SK-MEL-5 (cell line): ENCODE results near the gene OR10G3. TPM values are rescaled to one million over a fixed set of nuclear protein-coding genes. Genes with fewer than 3 reads are reported as not detected.

Source experiments
- DNase-seq: peaks from one replicate; pipeline ENCODE4 v3.0.0-alpha.2; 2016; ENCODE audit warnings: low read depth, low spot score
- in situ Hi-C: cut with HindIII; loops from 2 replicates; pipeline ENCODE4 v1.10.0; 2016; ENCODE audit warnings: low sequenced_read_pairs, high pct_unique_total_duplicates, low pct_unique_long_range_greater_than_20kb
- total RNA-seq: library from RNA; depleted of rRNA; stranded (reverse); fragments of >200 nt; shearing (Covaris generic); gene quantifications from 2 replicates; pipeline ENCODE4 v1.2.3, GENCODE V29; 2014; rRNA removed

The OR10G3 gene
- total RNA-seq, 1 experiment from 2014 or later = not detected

GRCh38 chr14:21518725-21519124 is 61.2 kb downstream of the OR10G3 start:
- DNase-seq = no peak
- in situ Hi-C loops = no loop called here

Other genes with a start within 250 kb of the OR10G3 start
- 72.1 and 84.3 TPM in 2 replicates for gene SUPT16H, start 196.1 kb downstream of the OR10G3 start, total RNA-seq
- 27.8 and 32.6 TPM in 2 replicates for gene CHD8, start 124.0 kb downstream of the OR10G3 start, total RNA-seq
- gene RAB2B, start 103.1 kb downstream of the OR10G3 start, total RNA-seq = 15.5 and 19.9 TPM in 2 replicates
- 21.2 and 23.8 TPM in 2 replicates for gene TOX4, start 102.9 kb downstream of the OR10G3 start, total RNA-seq
- gene METTL3, start 68.7 kb downstream of the OR10G3 start, total RNA-seq = 44.5 and 46.8 TPM in 2 replicates
- gene SALL2, start 53.7 kb downstream of the OR10G3 start, total RNA-seq = 0.85 and 1.6 TPM in 2 replicates
- not detected in 2 replicates for gene OR10G2, start 54.9 kb upstream of the OR10G3 start, total RNA-seq
- gene OR4E2, start 73.8 kb upstream of the OR10G3 start, total RNA-seq = not detected in 2 replicates
- not detected in 2 replicates for gene OR4E1, start 93.7 kb upstream of the OR10G3 start, total RNA-seq